ENCODE data around the gene CARS1. TPM values are rescaled to one million over a fixed set of nuclear protein-coding genes. Genes with fewer than 3 reads are reported as not detected.

The CARS1 gene
- polyA plus RNA-seq, 1 of the 3 experiments (the other 2 are of a cell fraction), result 52.1 TPM

GRCh38 chr11:3037945-3038271 is 19.3 kb downstream of the CARS1 start (continued):
- TF ChIP-seq RFX5 (IDR thresholded peaks at IDR 0.05; ENCODE audit: low read length), result no peak
- TF ChIP-seq RCOR1 (IDR thresholded peaks at IDR 0.05; ENCODE audit: low read length), result no peak
- no peak for TF ChIP-seq FOXJ3 (CRISPR knock-in tag; IDR thresholded peaks at IDR 0.05)
- TF ChIP-seq GATA2 (CRISPR knock-in tag; IDR thresholded peaks at IDR 0.05), result no peak
- TF ChIP-seq SIN3A (IDR thresholded peaks at IDR 0.05; ENCODE audit: borderline replicate concordance, low read depth, low read length), result no peak
- no peak for TF ChIP-seq MXI1 (IDR thresholded peaks at IDR 0.05; ENCODE audit: low read depth, low read length)
- TF ChIP-seq USF2 (IDR thresholded peaks at IDR 0.05; ENCODE audit: borderline replicate concordance, low read depth, low read length), result no peak

GRCh38 chr11:3037040-3037944 is 19.9 kb downstream of the CARS1 start:
- no peaks in the 10 kb centered on the region for H3K9me2 ChIP-seq
- H3K4me3 ChIP-seq (ENCODE audit: low read depth in 2 of 2, low read length in 1 of 2), result no peak overlapping the region; a peak in 1 of 4 replicates
- ChIA-PET POLR2A (interaction anchor here (2.0 kb wide), 1 partner anchor 54 kb away, joined by 5 read pairs; no protein-coding TSS in a partner anchor), CTCF (interaction anchor here (0.6 to 23.7 kb wide), 51 partner anchors 8 to 505 kb away, joined by 3 to 403 read pairs (median 4); partner anchors contain the start of genes CARS1, MRGPRG and OSBPL5)
- H3K79me2 ChIP-seq (ENCODE audit: insufficient read depth), result peaks cover 23% of the 10 kb centered on the region
- TF ChIP-seq, protein P1, sequence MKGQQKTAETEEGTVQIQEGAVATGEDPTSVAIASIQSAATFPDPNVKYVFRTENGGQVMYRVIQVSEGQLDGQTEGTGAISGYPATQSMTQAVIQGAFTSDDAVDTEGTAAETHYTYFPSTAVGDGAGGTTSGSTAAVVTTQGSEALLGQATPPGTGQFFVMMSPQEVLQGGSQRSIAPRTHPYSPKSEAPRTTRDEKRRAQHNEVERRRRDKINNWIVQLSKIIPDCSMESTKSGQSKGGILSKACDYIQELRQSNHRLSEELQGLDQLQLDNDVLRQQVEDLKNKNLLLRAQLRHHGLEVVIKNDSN (IDR thresholded peaks at IDR 0.05; ENCODE audit: borderline replicate concordance, low read depth), result no peak
- TF ChIP-seq, protein P2, sequence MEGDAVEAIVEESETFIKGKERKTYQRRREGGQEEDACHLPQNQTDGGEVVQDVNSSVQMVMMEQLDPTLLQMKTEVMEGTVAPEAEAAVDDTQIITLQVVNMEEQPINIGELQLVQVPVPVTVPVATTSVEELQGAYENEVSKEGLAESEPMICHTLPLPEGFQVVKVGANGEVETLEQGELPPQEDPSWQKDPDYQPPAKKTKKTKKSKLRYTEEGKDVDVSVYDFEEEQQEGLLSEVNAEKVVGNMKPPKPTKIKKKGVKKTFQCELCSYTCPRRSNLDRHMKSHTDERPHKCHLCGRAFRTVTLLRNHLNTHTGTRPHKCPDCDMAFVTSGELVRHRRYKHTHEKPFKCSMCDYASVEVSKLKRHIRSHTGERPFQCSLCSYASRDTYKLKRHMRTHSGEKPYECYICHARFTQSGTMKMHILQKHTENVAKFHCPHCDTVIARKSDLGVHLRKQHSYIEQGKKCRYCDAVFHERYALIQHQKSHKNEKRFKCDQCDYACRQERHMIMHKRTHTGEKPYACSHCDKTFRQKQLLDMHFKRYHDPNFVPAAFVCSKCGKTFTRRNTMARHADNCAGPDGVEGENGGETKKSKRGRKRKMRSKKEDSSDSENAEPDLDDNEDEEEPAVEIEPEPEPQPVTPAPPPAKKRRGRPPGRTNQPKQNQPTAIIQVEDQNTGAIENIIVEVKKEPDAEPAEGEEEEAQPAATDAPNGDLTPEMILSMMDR (IDR thresholded peaks at IDR 0.05), result peak; percentile 83
- TF ChIP-seq MEF2A (IDR thresholded peaks at IDR 0.05; ENCODE audit: borderline replicate concordance, low read depth), result no peak
- TF ChIP-seq RAD21 (IDR thresholded peaks at IDR 0.05; ENCODE audit: low read length), result peak; percentile 86
- TF ChIP-seq SMC3 (IDR thresholded peaks at IDR 0.05; ENCODE audit: low read depth, low read length), result peak; percentile 85
- TF ChIP-seq, protein P3, sequence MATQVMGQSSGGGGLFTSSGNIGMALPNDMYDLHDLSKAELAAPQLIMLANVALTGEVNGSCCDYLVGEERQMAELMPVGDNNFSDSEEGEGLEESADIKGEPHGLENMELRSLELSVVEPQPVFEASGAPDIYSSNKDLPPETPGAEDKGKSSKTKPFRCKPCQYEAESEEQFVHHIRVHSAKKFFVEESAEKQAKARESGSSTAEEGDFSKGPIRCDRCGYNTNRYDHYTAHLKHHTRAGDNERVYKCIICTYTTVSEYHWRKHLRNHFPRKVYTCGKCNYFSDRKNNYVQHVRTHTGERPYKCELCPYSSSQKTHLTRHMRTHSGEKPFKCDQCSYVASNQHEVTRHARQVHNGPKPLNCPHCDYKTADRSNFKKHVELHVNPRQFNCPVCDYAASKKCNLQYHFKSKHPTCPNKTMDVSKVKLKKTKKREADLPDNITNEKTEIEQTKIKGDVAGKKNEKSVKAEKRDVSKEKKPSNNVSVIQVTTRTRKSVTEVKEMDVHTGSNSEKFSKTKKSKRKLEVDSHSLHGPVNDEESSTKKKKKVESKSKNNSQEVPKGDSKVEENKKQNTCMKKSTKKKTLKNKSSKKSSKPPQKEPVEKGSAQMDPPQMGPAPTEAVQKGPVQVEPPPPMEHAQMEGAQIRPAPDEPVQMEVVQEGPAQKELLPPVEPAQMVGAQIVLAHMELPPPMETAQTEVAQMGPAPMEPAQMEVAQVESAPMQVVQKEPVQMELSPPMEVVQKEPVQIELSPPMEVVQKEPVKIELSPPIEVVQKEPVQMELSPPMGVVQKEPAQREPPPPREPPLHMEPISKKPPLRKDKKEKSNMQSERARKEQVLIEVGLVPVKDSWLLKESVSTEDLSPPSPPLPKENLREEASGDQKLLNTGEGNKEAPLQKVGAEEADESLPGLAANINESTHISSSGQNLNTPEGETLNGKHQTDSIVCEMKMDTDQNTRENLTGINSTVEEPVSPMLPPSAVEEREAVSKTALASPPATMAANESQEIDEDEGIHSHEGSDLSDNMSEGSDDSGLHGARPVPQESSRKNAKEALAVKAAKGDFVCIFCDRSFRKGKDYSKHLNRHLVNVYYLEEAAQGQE (IDR thresholded peaks at IDR 0.05; ENCODE audit: low read depth, low read length), result no peak
- TF ChIP-seq FOXM1 (IDR thresholded peaks at IDR 0.05; ENCODE audit: low read depth), result no peak
- no peak for TF ChIP-seq NFIC (IDR thresholded peaks at IDR 0.05; ENCODE audit: borderline replicate concordance)
- TF ChIP-seq RFX5 (IDR thresholded peaks at IDR 0.05; ENCODE audit: low read length), result no peak
- no peak for TF ChIP-seq ELF1 (IDR thresholded peaks at IDR 0.05)
- no peak for TF ChIP-seq POLR2AphosphoS5 (IDR thresholded peaks at IDR 0.05; ENCODE audit: low read depth, low read length)
- no peaks in the 10 kb centered on the region for H3K9me3 ChIP-seq
- H3K4me1 ChIP-seq (ENCODE audit: control insufficient read depth in 1 of 2, insufficient read depth in 2 of 2, low read depth in 1 of 2, low read length in 1 of 2), result no peaks in the 10 kb centered on the region; a peak in 1 of 4 replicates
- WGBS (ENCODE audit: low lambda C conversion rate), result 58% methylated on average over 20 of the region's 24 CpGs
- peak; percentile 83 for DNase-seq
- no peak overlapping the region for H3K9ac ChIP-seq
- H3K27ac ChIP-seq (ENCODE audit: low read depth in 2 of 2, low read length in 1 of 2), result no peak overlapping the region
- no peak overlapping the region for H2AFZ ChIP-seq (ENCODE audit: low read depth)
- peaks cover 61 to 88% of the 10 kb centered on the region in 2 experiments for H3K36me3 ChIP-seq (replicated peaks in 1 of 2; ENCODE audit: control insufficient read depth in 1 of 2, insufficient read depth in 2 of 2, low read length in 1 of 2)
- H3K27me3 ChIP-seq (ENCODE audit: insufficient read depth), result no peaks in the 10 kb centered on the region
- peaks cover 13% of the 10 kb centered on the region for H3F3A ChIP-seq (replicated peaks; ENCODE audit: insufficient read depth)
- no peak overlapping the region for H3K4me2 ChIP-seq
- peaks cover 35% of the 10 kb centered on the region for H4K20me1 ChIP-seq (ENCODE audit: insufficient read depth)
